IMR-90 (cell line): ENCODE measurements around the gene WRAP73. TPM values are rescaled to one million over a fixed set of nuclear protein-coding genes. Genes with fewer than 3 reads are reported as not detected.

Experiments used
- ATAC-seq: fragments of 200-7000 bp; cut with Tn5 transposase; 2 replicates; pipeline ENCODE4 v1.9.1; 2020; ENCODE audit warnings: low read depth, mild to moderate bottlenecking, moderate library complexity
- BruUV-seq: library from RNA; stranded (reverse); fragments of 400-500 nt; replicated peaks from 2 replicates; lab custom pipeline; 2021; lab: Mats Ljungman, UMichigan
- CTCF ChIA-PET: fragments of 300-600 bp; formaldehyde crosslinking; extraction: SDS; loops from one replicate; lab custom pipeline; 2021; ENCODE audit warnings: antibody characterized with exemption; lab: Yijun Ruan, JAX
- POLR2A ChIA-PET: fragments of 300-600 bp; sonication (Branson Sonifier 250); formaldehyde crosslinking; loops from one replicate; lab custom pipeline; 2022; ENCODE audit warnings: antibody characterized with exemption; ENCODE audit not compliant: unreplicated experiment; lab: Charles Lee
- DNase-seq: peaks from one replicate; pipeline ENCODE4 v3.0.0; 2013
- H2AFZ ChIP-seq: replicated peaks from 2 replicates; pipeline ENCODE3; 2013; ENCODE audit warnings: low read length, mild to moderate bottlenecking; ENCODE audit not compliant: poor library complexity
- H2AK5ac ChIP-seq: 2 replicates; pipeline ENCODE4 v1.6.1; 2013; ENCODE audit warnings: low read depth, low read length, inconsistent platforms
- H2AK9ac ChIP-seq: replicated peaks from 2 replicates; pipeline ENCODE3; 2013; ENCODE audit warnings: mild to moderate bottlenecking, low read depth, low read length, moderate library complexity; ENCODE audit not compliant: poor library complexity
- H2BK120ac ChIP-seq: 2 replicates; pipeline ENCODE4 v1.6.1; 2013; ENCODE audit warnings: low read depth, low read length, inconsistent platforms
- H2BK15ac ChIP-seq: 3 replicates; pipeline ENCODE4 v1.6.1; 2013; ENCODE audit warnings: low read depth, low read length, inconsistent platforms
- H2BK20ac ChIP-seq: 2 replicates; pipeline ENCODE4 v1.6.1; 2013; ENCODE audit warnings: low read depth, mild to moderate bottlenecking, inconsistent platforms, low read length, moderate library complexity
- H2BK5ac ChIP-seq: 2 replicates; pipeline ENCODE4 v1.6.1; 2013; ENCODE audit warnings: mild to moderate bottlenecking, low read depth, low read length, inconsistent platforms; ENCODE audit not compliant: poor library complexity, severe bottlenecking
- H3K14ac ChIP-seq: replicated peaks from 2 replicates; pipeline ENCODE4 v1.6.1; 2013; ENCODE audit warnings: low read depth, low read length, inconsistent platforms
- H3K18ac ChIP-seq: 2 replicates; pipeline ENCODE4 v1.6.1; 2013; ENCODE audit warnings: low read depth, low read length, control low read depth
- H3K23ac ChIP-seq: 2 replicates; pipeline ENCODE4 v1.6.1; 2013; ENCODE audit warnings: low read depth, low read length, inconsistent platforms
- H3K27ac ChIP-seq: 2 replicates; pipeline ENCODE4 v1.5.1; 2013; ENCODE audit warnings: mild to moderate bottlenecking, control low read depth, low read length; ENCODE audit not compliant: insufficient read depth
- H3K27me3 ChIP-seq: 2 replicates; pipeline ENCODE4 v1.6.1; 2013; ENCODE audit warnings: low read length; ENCODE audit not compliant: control insufficient read depth, insufficient read depth
- H3K36me3 ChIP-seq: 2 replicates; pipeline ENCODE4 v1.6.1; 2013; ENCODE audit warnings: low read length, mixed read lengths; ENCODE audit not compliant: control insufficient read depth, insufficient read depth
- H3K4ac ChIP-seq: 2 replicates; pipeline ENCODE4 v1.6.1; 2013; ENCODE audit warnings: low read depth, low read length, inconsistent platforms
- H3K4me1 ChIP-seq: 2 replicates; pipeline ENCODE4 v1.6.1; 2013; ENCODE audit warnings: low read length, mixed read lengths; ENCODE audit not compliant: control insufficient read depth, insufficient read depth
- H3K4me2 ChIP-seq: 2 replicates; pipeline ENCODE4 v1.6.1; 2013; ENCODE audit warnings: low read depth, mild to moderate bottlenecking, control low read depth, low read length, moderate library complexity
- H3K4me3 ChIP-seq: 2 replicates; pipeline ENCODE4 v1.5.1; 2013; ENCODE audit warnings: low read depth, mild to moderate bottlenecking, control low read depth, low read length, moderate library complexity; ENCODE audit not compliant: insufficient read depth
- H3K56ac ChIP-seq: 2 replicates; pipeline ENCODE4 v1.6.1; 2013; ENCODE audit warnings: low read length, inconsistent platforms; ENCODE audit not compliant: insufficient read depth; ENCODE audit errors: extremely low read depth
- H3K79me1 ChIP-seq, 2 experiments: 2 replicates each; pipeline ENCODE4 v1.6.1; 2013; ENCODE audit warnings: low read length in 2 of 2, inconsistent platforms in 1 of 2, low read depth in 1 of 2
- H3K9ac ChIP-seq: 2 replicates; pipeline ENCODE4 v1.6.1; 2013; ENCODE audit warnings: low read depth, low read length, control low read depth
- H3K9me1 ChIP-seq: 2 replicates; pipeline ENCODE4 v1.6.1; 2013; ENCODE audit warnings: low read length, inconsistent platforms; ENCODE audit not compliant: insufficient read depth
- H3K9me3 ChIP-seq: 2 replicates; pipeline ENCODE4 v1.6.1; 2013; ENCODE audit warnings: low read length; ENCODE audit not compliant: control insufficient read depth, insufficient read depth
- H4K20me1 ChIP-seq: 2 replicates; pipeline ENCODE4 v1.6.1; 2013; ENCODE audit warnings: low read length, inconsistent platforms; ENCODE audit not compliant: insufficient read depth
- H4K5ac ChIP-seq: 2 replicates; pipeline ENCODE4 v1.6.1; 2013; ENCODE audit warnings: mild to moderate bottlenecking, low read depth, low read length, control low read depth
- H4K8ac ChIP-seq, 2 experiments: 2 replicates each; pipeline ENCODE4 v1.6.1; 2013; ENCODE audit warnings: low read depth in 2 of 2, low read length in 2 of 2, control low read depth in 1 of 2, inconsistent platforms in 1 of 2
- H4K91ac ChIP-seq: 2 replicates; pipeline ENCODE4 v1.6.1; 2013; ENCODE audit warnings: low read depth, low read length, inconsistent platforms; ENCODE audit not compliant: insufficient read depth
- CEBPB ChIP-seq: IDR thresholded peaks from 2 replicates; pipeline ENCODE4 v1.6.1; 2012; ENCODE audit warnings: low read depth, low read length, improper control_type of control experiment
- CHD1 ChIP-seq: IDR thresholded peaks from 2 replicates; pipeline ENCODE4 v1.6.1; 2012; ENCODE audit warnings: low read depth, low read length, improper control_type of control experiment
- FOS ChIP-seq: fragments of 150-350 bp; IDR thresholded peaks from 2 replicates; pipeline ENCODE4 v1.6.1; 2016; ENCODE audit warnings: low read depth, low read length
- MAFK ChIP-seq: IDR thresholded peaks from 2 replicates; pipeline ENCODE4 v1.6.1; 2012; ENCODE audit warnings: low read depth, low read length, improper control_type of control experiment
- MXI1 ChIP-seq: IDR thresholded peaks from 2 replicates; pipeline ENCODE4 v1.6.1; 2012; ENCODE audit warnings: low read depth, mild to moderate bottlenecking, low read length, moderate library complexity, borderline replicate concordance
- NFE2L2 ChIP-seq: fragments of 150-350 bp; IDR thresholded peaks from 2 replicates; pipeline ENCODE4 v1.6.1; 2016; ENCODE audit warnings: low read depth, mild to moderate bottlenecking, low read length
- POLR2A ChIP-seq: IDR thresholded peaks from 2 replicates; pipeline ENCODE4 v1.6.1; 2012; ENCODE audit warnings: mild to moderate bottlenecking, low read depth, low read length
- RAD21 ChIP-seq: IDR thresholded peaks from 2 replicates; pipeline ENCODE4 v1.6.1; 2012; ENCODE audit warnings: low read length, improper control_type of control experiment
- RCOR1 ChIP-seq: IDR thresholded peaks from 2 replicates; pipeline ENCODE4 v1.6.1; 2012; ENCODE audit warnings: mild to moderate bottlenecking, low read length, improper control_type of control experiment; ENCODE audit not compliant: insufficient replicate concordance
- RFX5 ChIP-seq: IDR thresholded peaks from 2 replicates; pipeline ENCODE4 v1.8.0; 2012; ENCODE audit warnings: low read depth, mild to moderate bottlenecking, low read length, moderate library complexity
- SMC3 ChIP-seq: fragments of 150-350 bp; IDR thresholded peaks from 2 replicates; pipeline ENCODE4 v1.6.1; 2016; ENCODE audit warnings: low read depth, mild to moderate bottlenecking, antibody characterized with exemption, low read length, moderate library complexity
- WGBS, 2 experiments: methylation state at CpG; one replicate each; pipeline versions ENCODE4 v1.1.5 to v1.1.7; 2013; ENCODE audit warnings: missing lambda C conversion rate in 2 of 2; ENCODE audit not compliant: insufficient read length in 1 of 2; ENCODE audit errors: extremely low coverage in 2 of 2; 5-methylcytosine and 5-hydroxymethylcytosine counted together
- dilution Hi-C: fragments of 300-500 bp; cut with HindIII; formaldehyde crosslinking; loops from one replicate; pipeline ENCODE4 v1.14.3; 2018; ENCODE audit warnings: low sequenced_read_pairs; ENCODE audit not compliant: unreplicated experiment
- in situ Hi-C: fragments of 300-500 bp; cut with MboI; formaldehyde crosslinking; loops from 3 replicates; pipeline ENCODE4 v1.14.3; 2019; ENCODE audit warnings: low sequenced_read_pairs, inconsistent platforms, mixed read lengths
- intact Hi-C: fragments of 100-400 bp; cut with micrococcal nuclease; formaldehyde crosslinking; loops from 2 replicates; pipeline ENCODE4 v1.10.0; 2022
- polyA plus RNA-seq, 3 experiments: library from polyadenylated mRNA; depleted of rRNA; stranded (reverse); fragments of >200 nt; gene quantifications; 2 replicates each; pipeline ENCODE4 v1.2.3, GENCODE V29; 2012; ENCODE audit warnings: low replicate concordance in 1 of 3
- total RNA-seq: library from RNA; depleted of rRNA; stranded (reverse); fragments of >200 nt; gene quantifications from 2 replicates; pipeline ENCODE4 v1.2.3, GENCODE V29; 2012
- TF ChIP-seq, protein P1 (sequence below): fragments of 150-350 bp; IDR thresholded peaks from 2 replicates; pipeline ENCODE4 v1.6.1; 2016; ENCODE audit warnings: low read depth, mild to moderate bottlenecking, low read length, moderate library complexity, borderline replicate concordance
- TF ChIP-seq, protein P2 (sequence below): conservative IDR thresholded peaks from 2 replicates; pipeline ENCODE4 v1.5.1; 2012; ENCODE audit warnings: mild to moderate bottlenecking, low read depth, low read length, improper control_type of control experiment
- TF ChIP-seq, protein P3 (sequence below): fragments of 150-350 bp; IDR thresholded peaks from 2 replicates; pipeline ENCODE4 v1.6.1; 2017; ENCODE audit warnings: mild to moderate bottlenecking, antibody characterized with exemption, low read length, low read depth

The WRAP73 gene
- total and polyA plus RNA-seq, 2 of the 4 experiments (the other 2 are of a cell fraction) = 10.8 to 23.6 TPM

DNA sequence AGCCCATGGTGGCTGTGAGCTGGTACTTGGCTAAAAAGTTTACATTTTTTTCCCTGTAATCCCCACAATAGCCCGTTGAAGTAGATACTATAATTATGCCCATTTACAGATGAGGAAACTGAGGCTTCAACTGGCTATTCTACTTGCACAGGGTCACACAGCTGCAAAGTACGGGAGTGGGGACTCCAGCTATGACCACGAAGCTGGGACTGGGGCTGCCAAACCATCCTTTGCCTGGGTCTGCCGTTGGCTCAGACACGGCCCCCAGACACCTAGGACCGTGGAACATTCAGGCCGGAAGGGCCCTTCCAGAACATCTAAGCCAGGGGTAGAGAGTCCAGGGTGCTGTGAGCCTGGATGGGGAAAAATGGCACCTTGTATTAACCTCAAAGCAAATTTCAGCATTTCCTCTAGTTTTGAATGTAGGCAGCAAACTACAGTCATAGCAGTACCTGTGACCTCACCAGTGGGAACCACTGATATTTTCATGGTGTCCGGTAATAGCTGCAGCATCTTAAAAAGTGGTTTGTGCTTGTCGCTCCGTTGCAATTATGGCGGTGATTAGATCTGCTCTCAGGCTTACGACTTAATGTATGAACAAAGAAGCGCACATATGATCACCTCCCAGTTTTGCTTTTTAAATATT is 6.7 kb upstream of the WRAP73 start:
- TF ChIP-seq MXI1 (no peak), FOS (no peak), RCOR1 (no peak), POLR2A (no peak), CHD1 (no peak), RAD21 (no peak), RFX5 (no peak), CEBPB (no peak), NFE2L2 (no peak), SMC3 (no peak), MAFK (no peak)
- TF ChIP-seq, protein P1, sequence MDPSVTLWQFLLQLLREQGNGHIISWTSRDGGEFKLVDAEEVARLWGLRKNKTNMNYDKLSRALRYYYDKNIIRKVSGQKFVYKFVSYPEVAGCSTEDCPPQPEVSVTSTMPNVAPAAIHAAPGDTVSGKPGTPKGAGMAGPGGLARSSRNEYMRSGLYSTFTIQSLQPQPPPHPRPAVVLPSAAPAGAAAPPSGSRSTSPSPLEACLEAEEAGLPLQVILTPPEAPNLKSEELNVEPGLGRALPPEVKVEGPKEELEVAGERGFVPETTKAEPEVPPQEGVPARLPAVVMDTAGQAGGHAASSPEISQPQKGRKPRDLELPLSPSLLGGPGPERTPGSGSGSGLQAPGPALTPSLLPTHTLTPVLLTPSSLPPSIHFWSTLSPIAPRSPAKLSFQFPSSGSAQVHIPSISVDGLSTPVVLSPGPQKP = no peak
- TF ChIP-seq, protein P2, sequence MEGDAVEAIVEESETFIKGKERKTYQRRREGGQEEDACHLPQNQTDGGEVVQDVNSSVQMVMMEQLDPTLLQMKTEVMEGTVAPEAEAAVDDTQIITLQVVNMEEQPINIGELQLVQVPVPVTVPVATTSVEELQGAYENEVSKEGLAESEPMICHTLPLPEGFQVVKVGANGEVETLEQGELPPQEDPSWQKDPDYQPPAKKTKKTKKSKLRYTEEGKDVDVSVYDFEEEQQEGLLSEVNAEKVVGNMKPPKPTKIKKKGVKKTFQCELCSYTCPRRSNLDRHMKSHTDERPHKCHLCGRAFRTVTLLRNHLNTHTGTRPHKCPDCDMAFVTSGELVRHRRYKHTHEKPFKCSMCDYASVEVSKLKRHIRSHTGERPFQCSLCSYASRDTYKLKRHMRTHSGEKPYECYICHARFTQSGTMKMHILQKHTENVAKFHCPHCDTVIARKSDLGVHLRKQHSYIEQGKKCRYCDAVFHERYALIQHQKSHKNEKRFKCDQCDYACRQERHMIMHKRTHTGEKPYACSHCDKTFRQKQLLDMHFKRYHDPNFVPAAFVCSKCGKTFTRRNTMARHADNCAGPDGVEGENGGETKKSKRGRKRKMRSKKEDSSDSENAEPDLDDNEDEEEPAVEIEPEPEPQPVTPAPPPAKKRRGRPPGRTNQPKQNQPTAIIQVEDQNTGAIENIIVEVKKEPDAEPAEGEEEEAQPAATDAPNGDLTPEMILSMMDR = no peak
- TF ChIP-seq, protein P3, sequence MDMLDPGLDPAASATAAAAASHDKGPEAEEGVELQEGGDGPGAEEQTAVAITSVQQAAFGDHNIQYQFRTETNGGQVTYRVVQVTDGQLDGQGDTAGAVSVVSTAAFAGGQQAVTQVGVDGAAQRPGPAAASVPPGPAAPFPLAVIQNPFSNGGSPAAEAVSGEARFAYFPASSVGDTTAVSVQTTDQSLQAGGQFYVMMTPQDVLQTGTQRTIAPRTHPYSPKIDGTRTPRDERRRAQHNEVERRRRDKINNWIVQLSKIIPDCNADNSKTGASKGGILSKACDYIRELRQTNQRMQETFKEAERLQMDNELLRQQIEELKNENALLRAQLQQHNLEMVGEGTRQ = no peak
- Histone ChIP-seq H3K56ac (no peak overlapping the region), H3K18ac (no peak overlapping the region), H3K4me1 (no peaks in the 10 kb centered on the region), H4K20me1 (no peaks in the 10 kb centered on the region; the same call in 1 of the 2 replicates), H3K4ac (no peak overlapping the region), H2BK15ac (no peak overlapping the region), H3K9ac (no peak overlapping the region), H3K36me3 (no peaks in the 10 kb centered on the region), H3K14ac (no peak overlapping the region), H3K9me1 (no peaks in the 10 kb centered on the region), H4K91ac (no peak overlapping the region), H4K8ac (no peak overlapping the region), H2BK5ac (no peak overlapping the region), H3K27me3 (peaks cover 66% of the 10 kb centered on the region), H2AFZ (no peak overlapping the region), H4K5ac (no peak overlapping the region), H3K4me3 (no peak overlapping the region), H2AK9ac (no peak overlapping the region), H2AK5ac (no peak overlapping the region), H2BK20ac (no peak overlapping the region), H3K9me3 (no peaks in the 10 kb centered on the region), H3K23ac (no peak overlapping the region), H2BK120ac (no peak overlapping the region), H3K27ac (no peak overlapping the region), H3K79me1 (no peaks in the 10 kb centered on the region), H3K4me2 (no peak overlapping the region)
- no TSS peak for BruUV-seq
- dilution Hi-C loops = no loop called here
- in situ Hi-C loops = no loop called here
- intact Hi-C loops = no loop called here
- ATAC-seq (no peak), DNase-seq (no peak)
- WGBS, 2 experiments = 92% methylated on average over 2 of the region's 13 CpGs; no CpG with 5 or more reads in 1 of the 2 experiments
- ChIA-PET CTCF (interaction anchor here (2.1 kb wide), 1 partner anchor 12 kb away, joined by 6 read pairs; no protein-coding TSS in a partner anchor), POLR2A (no interaction called here)
